HG03108 (cell line): ENCODE data around the gene DENND1A.

ENCODE experiments used
- ATAC-seq: cut with Tn5 transposase; IDR thresholded peaks from one replicate; pipeline ENCODE4 v1.9.1; 2021; ENCODE audit warnings: moderate library complexity; ENCODE audit not compliant: unreplicated experiment

Gene DENND1A

DNA sequence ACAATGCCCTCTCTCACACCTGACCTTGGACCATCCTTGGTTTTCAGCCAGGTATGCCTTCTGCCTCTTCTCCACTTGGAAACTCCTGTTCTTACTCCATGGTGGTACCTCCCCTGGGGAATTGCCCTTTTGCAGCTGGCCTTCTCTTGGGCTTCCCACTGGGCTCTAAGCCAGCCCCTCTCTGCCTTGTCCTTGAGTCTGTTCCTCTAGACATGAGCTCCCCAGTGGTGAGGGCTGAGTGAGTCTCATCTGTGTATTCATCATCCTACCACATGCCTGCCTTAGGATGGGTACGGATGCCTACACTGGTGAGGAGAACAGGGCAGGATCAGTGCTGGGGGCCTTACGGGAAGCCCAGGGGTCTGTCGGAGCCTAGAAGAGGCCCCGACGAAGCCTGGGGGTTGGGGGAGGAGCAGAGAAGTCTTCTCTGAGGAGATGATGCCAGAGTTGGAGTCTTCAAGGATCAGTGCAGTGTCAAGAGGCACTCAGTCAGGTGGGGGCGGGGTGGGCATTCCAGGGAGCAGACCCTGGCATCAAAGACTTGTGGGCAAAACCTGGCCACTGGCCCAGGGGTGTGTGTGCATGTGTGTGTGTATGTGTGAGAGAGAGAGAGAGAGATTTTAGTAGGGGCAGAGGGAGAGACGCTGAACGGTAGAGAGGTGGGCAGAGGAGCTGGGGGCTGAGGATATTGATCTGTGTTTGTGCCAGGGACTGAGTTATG lies 579.2 kb downstream of the DENND1A start:
- no peak for ATAC-seq

GRCh38 chr9:123349691-123350480 lies 580.0 kb downstream of the DENND1A start:
- ATAC-seq: peak; percentile 39

GRCh38 chr9:123349033-123349432 lies 580.9 kb downstream of the DENND1A start:
- ATAC-seq: no peak

- no peak for ATAC-seq
Observed at GRCh38 chr9:123348317-123348992, 581.5 kb downstream of the DENND1A start.

GRCh38 chr9:123347289-123348060 lies 582.5 kb downstream of the DENND1A start:
- no peak for ATAC-seq

- ATAC-seq: no peak
Observed at GRCh38 chr9:123346826-123347225, 583.1 kb downstream of the DENND1A start.

DNA sequence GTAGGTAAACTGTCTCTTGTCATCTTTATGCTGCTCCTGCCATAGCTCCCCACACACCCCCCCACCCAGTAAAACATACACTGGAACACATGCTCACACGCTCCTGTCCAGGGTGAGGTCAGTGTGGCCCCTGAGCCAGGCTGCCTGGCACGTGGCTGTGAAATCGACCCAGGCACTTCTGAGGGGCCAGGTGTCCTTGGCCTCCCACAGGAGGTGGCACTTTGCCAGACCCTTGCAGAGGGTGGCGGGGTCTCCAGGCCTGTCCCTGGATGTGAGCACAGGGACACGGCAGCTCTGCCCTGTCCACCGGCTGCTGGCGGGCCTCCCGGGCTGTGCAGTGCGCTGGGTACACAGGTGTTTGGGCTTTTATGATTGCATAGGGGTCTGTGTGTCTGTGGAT lies 583.9 kb downstream of the DENND1A start:
- ATAC-seq: no peak

- ATAC-seq: no peak
Observed at GRCh38 chr9:123345567-123345955, 584.4 kb downstream of the DENND1A start.

- ATAC-seq: no peak
Observed at GRCh38 chr9:123344192-123344949, 585.6 kb downstream of the DENND1A start.

GRCh38 chr9:123343443-123344191 lies 586.3 kb downstream of the DENND1A start:
- ATAC-seq: peak; percentile 23

GRCh38 chr9:123342247-123342646 lies 587.7 kb downstream of the DENND1A start:
- ATAC-seq: no peak

GRCh38 chr9:123341816-123342215 lies 588.1 kb downstream of the DENND1A start:
- ATAC-seq: no peak

DNA sequence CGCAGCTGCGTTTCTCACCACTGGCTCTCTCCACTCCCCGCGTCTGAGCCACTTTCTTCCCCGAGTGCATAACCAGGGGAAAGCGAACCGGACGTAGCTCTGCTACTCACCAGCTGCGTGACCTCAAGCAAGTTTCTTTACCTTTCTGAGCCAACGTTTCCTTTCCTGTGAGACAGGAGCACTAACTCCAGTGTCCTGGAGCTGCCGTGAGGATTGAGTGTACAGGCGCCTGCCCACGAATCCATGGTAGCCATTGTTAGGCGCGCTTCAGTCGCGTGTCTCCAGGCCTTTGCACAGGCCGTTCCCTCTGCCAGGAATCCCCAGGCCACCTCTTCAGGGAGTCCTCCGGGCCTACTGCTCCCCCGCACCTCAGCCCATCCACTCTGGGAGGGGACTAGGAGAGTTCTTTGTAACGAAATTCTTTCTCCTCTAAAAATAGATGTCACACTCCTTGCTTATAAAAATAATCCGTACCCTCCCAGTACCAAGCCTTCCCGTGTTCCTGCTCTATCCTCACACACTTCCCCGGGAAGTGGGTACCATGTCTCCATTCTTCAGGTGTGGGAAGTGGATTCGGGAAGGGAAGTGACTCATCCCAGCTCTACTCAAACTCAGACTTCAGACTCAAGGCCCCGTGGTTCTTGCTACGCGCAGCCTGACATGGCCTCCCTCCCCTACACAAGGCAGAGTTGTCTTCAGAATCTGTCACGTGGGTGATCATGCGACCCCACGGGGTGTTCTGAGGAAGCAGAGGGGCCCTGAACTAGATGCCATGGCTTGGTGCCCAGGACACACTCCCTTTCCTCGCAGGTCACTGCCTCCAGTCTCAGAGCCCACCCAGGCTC lies 590.0 kb downstream of the DENND1A start:
- peak; percentile 35 for ATAC-seq

DNA sequence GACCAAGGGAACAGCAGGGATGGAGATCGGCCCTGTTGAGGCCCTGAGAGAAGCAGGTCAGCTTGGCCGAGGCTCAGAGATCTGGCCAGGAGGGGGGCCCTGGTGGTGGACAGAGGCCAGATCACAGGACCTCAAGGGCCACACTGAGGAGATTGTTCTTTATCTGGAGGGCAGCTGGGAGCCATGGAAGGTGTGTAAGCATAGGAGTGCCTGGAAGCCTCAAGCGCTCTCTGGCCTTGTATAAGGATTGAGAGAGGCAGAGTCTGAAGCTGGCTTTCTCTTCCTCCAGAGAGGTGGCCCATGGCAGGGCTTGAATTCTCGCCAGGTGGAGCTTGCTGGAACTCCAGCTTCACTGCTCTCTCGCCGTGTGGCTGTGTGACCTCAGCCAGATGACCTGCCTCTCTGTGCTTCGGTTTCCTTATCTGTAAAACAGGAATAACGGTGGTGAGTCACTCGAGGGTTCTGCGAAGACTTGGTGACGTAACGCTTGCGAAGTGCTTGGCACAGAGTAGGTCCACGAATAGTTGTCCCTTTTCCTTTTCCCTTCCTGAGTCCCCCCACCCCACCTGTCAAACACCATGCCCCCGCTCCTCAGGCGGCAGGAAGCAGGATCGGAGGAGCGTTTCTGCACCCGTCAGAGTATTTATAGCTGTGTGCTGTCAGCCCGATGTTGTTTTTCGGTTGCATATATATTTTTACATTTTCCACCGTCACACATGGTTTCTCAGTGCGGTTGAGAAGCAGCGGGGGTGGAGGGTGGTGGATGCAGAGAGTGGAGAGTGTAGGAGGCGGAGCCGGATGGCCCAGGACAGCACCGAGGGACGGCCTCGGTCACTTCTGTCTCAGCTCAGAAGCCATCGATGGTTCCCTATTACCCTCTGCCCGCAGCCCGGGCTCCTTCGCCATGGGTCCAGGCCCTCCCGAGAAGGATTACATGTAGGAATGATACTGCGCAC lies 590.9 kb downstream of the DENND1A start:
- peak; percentile 50 for ATAC-seq

GRCh38 chr9:123337971-123338370 lies 592.0 kb downstream of the DENND1A start:
- ATAC-seq: no peak

DNA sequence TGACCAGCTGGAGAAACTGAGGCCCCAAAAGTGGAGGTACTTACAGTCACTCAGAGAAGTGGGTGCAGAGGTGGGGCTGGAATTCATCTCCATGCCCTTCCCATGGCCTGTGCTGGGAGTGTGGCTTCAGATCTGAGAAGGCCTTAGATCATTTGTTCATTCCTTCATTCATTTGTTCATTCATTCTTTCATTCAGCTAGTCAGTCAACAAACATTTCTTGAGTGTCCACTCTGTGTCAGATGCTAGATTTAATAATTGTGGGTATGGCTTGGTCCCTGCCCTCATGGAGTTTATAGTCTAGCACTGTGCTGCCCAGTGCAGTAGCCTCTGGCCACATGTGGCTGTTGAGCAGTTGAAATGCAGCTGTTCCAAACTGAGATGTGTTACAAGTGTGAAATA lies 593.0 kb downstream of the DENND1A start:
- no peak for ATAC-seq

GRCh38 chr9:123336449-123336848 lies 593.5 kb downstream of the DENND1A start:
- ATAC-seq: no peak

DNA sequence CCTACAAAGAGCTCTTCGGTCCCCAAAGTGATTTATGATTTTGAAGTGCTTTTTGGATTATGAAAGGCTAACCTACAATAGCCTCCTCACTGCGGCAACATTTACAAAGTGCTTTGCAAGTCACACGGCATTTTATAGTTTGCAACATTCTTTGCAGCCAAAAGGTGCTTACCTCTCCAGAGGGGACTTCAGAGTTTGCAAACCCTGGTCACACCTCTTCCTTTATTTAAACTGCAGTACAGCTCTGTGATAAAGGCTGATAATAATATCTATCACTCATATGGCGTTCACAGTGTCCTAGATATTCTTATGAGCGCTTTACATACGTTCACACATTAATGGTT lies 594.0 kb downstream of the DENND1A start:
- ATAC-seq: no peak
